ENCODE data around the gene MAPK12. TPM values are rescaled to one million over a fixed set of nuclear protein-coding genes. Genes with fewer than 3 reads are reported as not detected.
A peak's percentile ranks its signal among the peaks of the same experiment; 100 is the strongest.

MAPK12 gene
- total RNA-seq, 1 experiment from 2014 or later = 86.7 TPM

GRCh38 chr22:50269970-50270665 lies 8.6 kb upstream of the MAPK12 start, which contains the start of gene MAPK11:
Gene MAPK11 (minus strand): TSS chr22:50270380. CDS start chr22:50270292, 88 bp downstream.
- Histone ChIP-seq H4K20me1 (ENCODE audit: insufficient read depth) (no peaks in the 10 kb centered on the region), H3K27me3 (ENCODE audit: insufficient read depth, low read length) (no peaks in the 10 kb centered on the region), H3K4me1 (ENCODE audit: control insufficient read depth in 1 of 2, insufficient read depth in 2 of 2, low read length in 2 of 2) (peaks cover 27 to 48% of the 10 kb centered on the region in 2 experiments), H3K36me3 (ENCODE audit: control insufficient read depth in 1 of 2, insufficient read depth in 2 of 2, low read length in 2 of 2) (peaks cover 0 to 3% of the 10 kb centered on the region in 2 experiments; a peak in 2 of 4 replicates), H3K27ac (ENCODE audit: low read depth, low read length) (peak within 1 kb of the TSS; percentile 51), H2AFZ (ENCODE audit: low read depth, low read length, poor library complexity, severe bottlenecking) (no peak within 1 kb of the TSS), H3K9me3 (ENCODE audit: control insufficient read depth in 1 of 2, insufficient read depth in 1 of 2, low read depth in 1 of 2, low read length in 2 of 2) (no peaks in the 10 kb centered on the region), H3K9me2 (ENCODE audit: insufficient read depth) (no peaks in the 10 kb centered on the region), H3K79me2 (ENCODE audit: insufficient read depth, low read length) (no peaks in the 10 kb centered on the region; the same call in 1 of the 2 replicates), H3K9ac (ENCODE audit: low read length) (peak within 1 kb of the TSS; percentile 57), H3K4me2 (ENCODE audit: low read length) (peak within 1 kb of the TSS; percentile 97), H3K4me3 (replicated peaks in 1 of 2; ENCODE audit: low read depth in 1 of 2, low read length in 2 of 2) (peak within 1 kb of the TSS; percentile 55 to 65)
- ATAC-seq (peak; percentile 69), DNase-seq (ENCODE audit: low read depth, low spot score) (no peak)
- CTCF ChIA-PET = no interaction called here
- intact Hi-C loops (cut with micrococcal nuclease) = no loop called here
- RAD21 ChIA-PET (ENCODE audit: low non-redundant PET in 1 of 2, low total read pairs in 2 of 2, uncharacterized antibody in 2 of 2, unreplicated experiment in 2 of 2) = no interaction called here
- 0 out of 2 replicates have a peak, but pooled peaks have one; percentile 21 for TF ChIP-seq MAX (IDR thresholded peaks at IDR 0.05)
- TF ChIP-seq CBX3 (IDR thresholded peaks at IDR 0.05; ENCODE audit: low read depth) = no peak
- TF ChIP-seq SIN3A (IDR thresholded peaks at IDR 0.05; ENCODE audit: low read depth) = 0 out of 2 replicates have a peak, but pooled peaks have one; percentile 53
- no TSS peak for BruUV-seq (replicated peaks)
- POLR2A ChIA-PET = no interaction called here

DNA sequence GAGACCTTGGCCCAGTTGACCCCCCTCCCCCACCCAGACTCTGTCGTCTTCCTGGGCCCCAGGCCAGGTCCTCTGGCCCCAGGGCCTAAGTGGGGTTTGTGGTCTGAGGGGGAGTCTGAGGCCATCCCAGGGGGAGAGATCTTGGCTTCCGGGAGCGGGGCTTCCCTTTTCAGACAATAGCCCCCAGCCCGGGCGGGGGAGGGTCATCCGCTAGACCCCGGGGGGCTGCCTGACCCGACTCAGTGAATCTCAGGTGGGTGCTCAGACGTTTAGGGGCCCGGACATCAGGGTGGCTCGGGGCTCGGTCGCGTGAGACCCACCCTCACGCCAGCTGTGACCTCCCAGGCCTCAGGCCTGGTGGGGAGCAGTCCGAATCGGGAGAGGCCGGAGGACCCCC lies 8.1 kb upstream of the MAPK12 start:
- intact Hi-C loops (cut with micrococcal nuclease) = no loop called here
- Histone ChIP-seq H3K4me1 (ENCODE audit: control insufficient read depth in 1 of 2, insufficient read depth in 2 of 2, low read length in 2 of 2) (peaks cover 27 to 44% of the 10 kb centered on the region in 2 experiments), H3K79me2 (ENCODE audit: insufficient read depth, low read length) (no peaks in the 10 kb centered on the region), H3K9me3 (ENCODE audit: control insufficient read depth in 1 of 2, insufficient read depth in 1 of 2, low read depth in 1 of 2, low read length in 2 of 2) (no peaks in the 10 kb centered on the region), H3K36me3 (ENCODE audit: control insufficient read depth in 1 of 2, insufficient read depth in 2 of 2, low read length in 2 of 2) (no peaks in the 10 kb centered on the region), H3K9ac (ENCODE audit: low read length) (peak overlapping the region; percentile 57), H4K20me1 (ENCODE audit: insufficient read depth) (no peaks in the 10 kb centered on the region), H3K27ac (ENCODE audit: low read depth, low read length) (peak overlapping the region; percentile 51), H2AFZ (ENCODE audit: low read depth, low read length, poor library complexity, severe bottlenecking) (no peak overlapping the region), H3K27me3 (ENCODE audit: insufficient read depth, low read length) (no peaks in the 10 kb centered on the region), H3K4me2 (ENCODE audit: low read length) (peak overlapping the region; percentile 88), H3K9me2 (ENCODE audit: insufficient read depth) (no peaks in the 10 kb centered on the region), H3K4me3 (replicated peaks in 1 of 2; ENCODE audit: low read depth in 1 of 2, low read length in 2 of 2) (peak overlapping the region; percentile 48 to 65)
- DNase-seq (ENCODE audit: low read depth, low spot score) (no peak), ATAC-seq (0 out of 2 replicates have a peak, but pooled peaks have one; percentile 1)
- no TSS peak for BruUV-seq (replicated peaks)
- ChIA-PET POLR2A (no interaction called here), CTCF (no interaction called here), RAD21 (ENCODE audit: low non-redundant PET in 1 of 2, low total read pairs in 2 of 2, uncharacterized antibody in 2 of 2, unreplicated experiment in 2 of 2) (no interaction called here)
- no peak for TF ChIP-seq EGR1 (IDR thresholded peaks at IDR 0.05; ENCODE audit: low read depth)
- TF ChIP-seq, protein P1, sequence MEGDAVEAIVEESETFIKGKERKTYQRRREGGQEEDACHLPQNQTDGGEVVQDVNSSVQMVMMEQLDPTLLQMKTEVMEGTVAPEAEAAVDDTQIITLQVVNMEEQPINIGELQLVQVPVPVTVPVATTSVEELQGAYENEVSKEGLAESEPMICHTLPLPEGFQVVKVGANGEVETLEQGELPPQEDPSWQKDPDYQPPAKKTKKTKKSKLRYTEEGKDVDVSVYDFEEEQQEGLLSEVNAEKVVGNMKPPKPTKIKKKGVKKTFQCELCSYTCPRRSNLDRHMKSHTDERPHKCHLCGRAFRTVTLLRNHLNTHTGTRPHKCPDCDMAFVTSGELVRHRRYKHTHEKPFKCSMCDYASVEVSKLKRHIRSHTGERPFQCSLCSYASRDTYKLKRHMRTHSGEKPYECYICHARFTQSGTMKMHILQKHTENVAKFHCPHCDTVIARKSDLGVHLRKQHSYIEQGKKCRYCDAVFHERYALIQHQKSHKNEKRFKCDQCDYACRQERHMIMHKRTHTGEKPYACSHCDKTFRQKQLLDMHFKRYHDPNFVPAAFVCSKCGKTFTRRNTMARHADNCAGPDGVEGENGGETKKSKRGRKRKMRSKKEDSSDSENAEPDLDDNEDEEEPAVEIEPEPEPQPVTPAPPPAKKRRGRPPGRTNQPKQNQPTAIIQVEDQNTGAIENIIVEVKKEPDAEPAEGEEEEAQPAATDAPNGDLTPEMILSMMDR (IDR thresholded peaks at IDR 0.05 in 2 of 3, conservative IDR thresholded peaks at IDR 0.05 in 1 of 3; ENCODE audit: borderline replicate concordance in 1 of 3, insufficient read depth in 1 of 3, low read depth in 2 of 3, low read length in 2 of 3) = no peak
- no peak for TF ChIP-seq SRF (IDR thresholded peaks at IDR 0.05; ENCODE audit: low read depth)
- TF ChIP-seq ZNF274 (IDR thresholded peaks at IDR 0.05; ENCODE audit: low read depth, low read length) = no peak
- TF ChIP-seq FOSL1 (IDR thresholded peaks at IDR 0.05; ENCODE audit: low read depth) = no peak
- TF ChIP-seq REST (IDR thresholded peaks at IDR 0.05; ENCODE audit: low read depth) = no peak
- no peak for TF ChIP-seq SIN3A (IDR thresholded peaks at IDR 0.05; ENCODE audit: low read depth)
- TF ChIP-seq SP1 (IDR thresholded peaks at IDR 0.05; ENCODE audit: low read depth) = no peak
- no peak for TF ChIP-seq EZH2phosphoT487 (IDR thresholded peaks at IDR 0.05; ENCODE audit: borderline replicate concordance)
- TF ChIP-seq CBX3 (IDR thresholded peaks at IDR 0.05; ENCODE audit: low read depth) = no peak
- no peak for TF ChIP-seq ELF1 (IDR thresholded peaks at IDR 0.05; ENCODE audit: borderline replicate concordance, low read depth)
- no peak for TF ChIP-seq TCF7L2 (IDR thresholded peaks at IDR 0.05; ENCODE audit: borderline replicate concordance, extremely low read depth, insufficient read depth, insufficient read length)
